Measurements from ENCODE around the gene EIF4G3. TPM values are rescaled to one million over a fixed set of nuclear protein-coding genes. Genes with fewer than 3 reads are reported as not detected.

Gene EIF4G3
- total and polyA plus RNA-seq, 2 donors (not counting 3 experiments of a cell fraction or from before 2014, with no cell fraction given): 40.7 to 78.5 TPM

DNA sequence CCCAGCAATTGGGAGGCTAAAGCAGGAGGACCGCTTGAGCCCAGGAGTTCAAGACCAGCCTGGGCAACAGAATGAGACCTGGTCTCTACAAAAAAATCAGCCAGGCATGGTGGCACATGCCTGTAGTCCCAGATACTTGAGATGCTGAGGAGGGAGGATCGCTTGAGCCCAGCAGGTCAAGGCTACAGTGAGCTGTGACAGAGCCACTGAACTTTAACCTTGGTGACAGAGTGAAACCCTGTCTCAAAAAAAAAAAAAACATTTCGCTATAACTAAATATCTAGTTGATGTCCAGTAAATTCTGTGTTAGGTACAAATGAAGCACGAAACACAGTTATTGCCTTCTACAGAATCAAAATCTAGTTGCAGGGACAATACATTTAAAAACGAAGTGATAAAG is 293.9 kb downstream of the EIF4G3 start:
- dilution Hi-C loops (cut with MboI; ENCODE audit: extremely low pct_ligation_motif_present, low sequenced_read_pairs): no loop called here
- H4K20me1 ChIP-seq (replicated peaks; ENCODE audit: control insufficient read depth, extremely low read depth, insufficient read depth, low read length): no peaks in the 10 kb centered on the region
- no peak for FAIRE-seq
- no peaks in the 10 kb centered on the region for H3K9me3 ChIP-seq (replicated peaks; ENCODE audit: control insufficient read depth, insufficient read depth, low read length)
- no peak overlapping the region for H3K4me3 ChIP-seq (replicated peaks in 1 of 3; ENCODE audit: insufficient read depth in 1 of 3, low read depth in 1 of 3, low read length in 3 of 3)
- TF ChIP-seq FOS (IDR thresholded peaks at IDR 0.05; ENCODE audit: borderline replicate concordance, insufficient read depth, low read length): no peak
- TF ChIP-seq POLR2AphosphoS5 (IDR thresholded peaks at IDR 0.05; ENCODE audit: insufficient read depth, low read depth, low read length): no peak
- TF ChIP-seq, protein P1, sequence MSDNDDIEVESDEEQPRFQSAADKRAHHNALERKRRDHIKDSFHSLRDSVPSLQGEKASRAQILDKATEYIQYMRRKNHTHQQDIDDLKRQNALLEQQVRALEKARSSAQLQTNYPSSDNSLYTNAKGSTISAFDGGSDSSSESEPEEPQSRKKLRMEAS (IDR thresholded peaks at IDR 0.05; ENCODE audit: insufficient read depth, insufficient read length): no peak
- no peak for TF ChIP-seq POLR2A (IDR thresholded peaks at IDR 0.05; ENCODE audit: low read depth, low read length)
- no peak for TF ChIP-seq GATA2 (IDR thresholded peaks at IDR 0.05; ENCODE audit: insufficient read depth, insufficient read length, low read depth, low read length)
- no peak for TF ChIP-seq EZH2 (IDR thresholded peaks at IDR 0.05; ENCODE audit: borderline replicate concordance, low read depth, low read length, severe bottlenecking)
- TF ChIP-seq JUN (IDR thresholded peaks at IDR 0.05; ENCODE audit: borderline replicate concordance, insufficient read depth, insufficient read length, low read depth): no peak
- TF ChIP-seq MYC (IDR thresholded peaks at IDR 0.05; ENCODE audit: low read depth, low read length): no peak
- TF ChIP-seq, protein P2, sequence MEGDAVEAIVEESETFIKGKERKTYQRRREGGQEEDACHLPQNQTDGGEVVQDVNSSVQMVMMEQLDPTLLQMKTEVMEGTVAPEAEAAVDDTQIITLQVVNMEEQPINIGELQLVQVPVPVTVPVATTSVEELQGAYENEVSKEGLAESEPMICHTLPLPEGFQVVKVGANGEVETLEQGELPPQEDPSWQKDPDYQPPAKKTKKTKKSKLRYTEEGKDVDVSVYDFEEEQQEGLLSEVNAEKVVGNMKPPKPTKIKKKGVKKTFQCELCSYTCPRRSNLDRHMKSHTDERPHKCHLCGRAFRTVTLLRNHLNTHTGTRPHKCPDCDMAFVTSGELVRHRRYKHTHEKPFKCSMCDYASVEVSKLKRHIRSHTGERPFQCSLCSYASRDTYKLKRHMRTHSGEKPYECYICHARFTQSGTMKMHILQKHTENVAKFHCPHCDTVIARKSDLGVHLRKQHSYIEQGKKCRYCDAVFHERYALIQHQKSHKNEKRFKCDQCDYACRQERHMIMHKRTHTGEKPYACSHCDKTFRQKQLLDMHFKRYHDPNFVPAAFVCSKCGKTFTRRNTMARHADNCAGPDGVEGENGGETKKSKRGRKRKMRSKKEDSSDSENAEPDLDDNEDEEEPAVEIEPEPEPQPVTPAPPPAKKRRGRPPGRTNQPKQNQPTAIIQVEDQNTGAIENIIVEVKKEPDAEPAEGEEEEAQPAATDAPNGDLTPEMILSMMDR (IDR thresholded peaks at IDR 0.05; ENCODE audit: extremely low read depth in 1 of 2, insufficient read depth in 1 of 2, low read depth in 1 of 2, low read length in 2 of 2): no peak
- no peak overlapping the region for H3K9ac ChIP-seq (replicated peaks; ENCODE audit: extremely low read depth, insufficient read depth, low read length)
- peaks cover 4% of the 10 kb centered on the region for H3K4me1 ChIP-seq (ENCODE audit: control insufficient read depth, extremely low read depth, insufficient read depth, low read length)
- no peaks in the 10 kb centered on the region for H3K9me1 ChIP-seq (replicated peaks; ENCODE audit: control insufficient read depth, extremely low read depth, insufficient read depth, low read length)
- no peak overlapping the region for H3K4me2 ChIP-seq (ENCODE audit: insufficient read depth, low read length)
- no peak for DNase-seq (ENCODE audit: low read depth, low spot score)
- no peaks in the 10 kb centered on the region for H3K79me2 ChIP-seq (ENCODE audit: control insufficient read depth, insufficient read depth, low read length)
- no peak overlapping the region for H3K27ac ChIP-seq (ENCODE audit: insufficient read depth, low read depth, low read length)
- no peaks in the 10 kb centered on the region for H3K27me3 ChIP-seq (ENCODE audit: control insufficient read depth in 2 of 2, insufficient read depth in 2 of 2, low read length in 2 of 2)
- intact Hi-C loops (cut with micrococcal nuclease): no loop called here
- no peak overlapping the region for H2AFZ ChIP-seq (ENCODE audit: low read depth, low read length)
- POLR2A ChIA-PET: no interaction called here
- no TSS peak for BruUV-seq (replicated peaks)
- CTCF ChIA-PET: interaction anchor here (1.2 to 1.6 kb wide), 2 partner anchors 186 to 312 kb away, joined by 3 to 4 read pairs; no protein-coding TSS in a partner anchor
- H3K36me3 ChIP-seq (ENCODE audit: control insufficient read depth in 2 of 2, extremely low read depth in 1 of 2, insufficient read depth in 2 of 2, low read length in 2 of 2): peaks cover 0 to 2% of the 10 kb centered on the region in 2 experiments

All from endothelial cell of umbilical vein (primary cell).